ENCODE measurements around the gene FBXL4. TPM values are rescaled to one million over a fixed set of nuclear protein-coding genes. Genes with fewer than 3 reads are reported as not detected.

Gene FBXL4
- polyA plus RNA-seq, 1 donor from 2014 or later, result 9.7 TPM

GRCh38 chr6:98967616-98968015, 19.9 kb upstream of the FBXL4 start:
- no peak overlapping the region for H3K4me3 ChIP-seq (ENCODE audit: low read length)
- H3K9me2 ChIP-seq (ENCODE audit: insufficient read depth, low read length), result no peaks in the 10 kb centered on the region
- H3K4me2 ChIP-seq (ENCODE audit: low read length), result no peak overlapping the region
- no peaks in the 10 kb centered on the region for H3K27me3 ChIP-seq (ENCODE audit: insufficient read depth, low read depth, low read length)
- no peaks in the 10 kb centered on the region for H3K36me3 ChIP-seq (ENCODE audit: insufficient read depth, low read length)
- H3K9me3 ChIP-seq (ENCODE audit: low read length), result no peaks in the 10 kb centered on the region
- H2AFZ ChIP-seq (ENCODE audit: low read depth, low read length), result no peak overlapping the region
- no peak for TF ChIP-seq TAF1 (IDR thresholded peaks at IDR 0.05; ENCODE audit: low read depth)
- TF ChIP-seq MXI1 (conservative IDR thresholded peaks at IDR 0.05; ENCODE audit: poor library complexity, severe bottlenecking), result no peak
- TF ChIP-seq REST (IDR thresholded peaks at IDR 0.05; ENCODE audit: borderline replicate concordance), result no peak
- TF ChIP-seq RAD21 (conservative IDR thresholded peaks at IDR 0.05), result no peak
- TF ChIP-seq CTCF (IDR thresholded peaks at IDR 0.05; ENCODE audit: poor library complexity, severe bottlenecking), result no peak
- no peak for TF ChIP-seq EZH2 (IDR thresholded peaks at IDR 0.05; ENCODE audit: borderline replicate concordance, insufficient read depth, low read length, poor library complexity, severe bottlenecking)
- TF ChIP-seq EP300 (conservative IDR thresholded peaks at IDR 0.05; ENCODE audit: poor library complexity, severe bottlenecking), result no peak
- no peak for TF ChIP-seq SMC3 (conservative IDR thresholded peaks at IDR 0.05; ENCODE audit: poor library complexity)
- TF ChIP-seq POLR2AphosphoS5 (IDR thresholded peaks at IDR 0.05), result no peak
- H3K79me2 ChIP-seq (replicated peaks; ENCODE audit: insufficient read depth, low read length), result no peaks in the 10 kb centered on the region
- no peaks in the 10 kb centered on the region for H4K20me1 ChIP-seq (ENCODE audit: insufficient read depth)
- H3K9ac ChIP-seq (ENCODE audit: low read length), result no peak overlapping the region
- H3F3A ChIP-seq (ENCODE audit: insufficient read depth, low read length, poor library complexity, severe bottlenecking), result no peaks in the 10 kb centered on the region
- H3K27ac ChIP-seq (ENCODE audit: low read length), result no peak overlapping the region

DNA sequence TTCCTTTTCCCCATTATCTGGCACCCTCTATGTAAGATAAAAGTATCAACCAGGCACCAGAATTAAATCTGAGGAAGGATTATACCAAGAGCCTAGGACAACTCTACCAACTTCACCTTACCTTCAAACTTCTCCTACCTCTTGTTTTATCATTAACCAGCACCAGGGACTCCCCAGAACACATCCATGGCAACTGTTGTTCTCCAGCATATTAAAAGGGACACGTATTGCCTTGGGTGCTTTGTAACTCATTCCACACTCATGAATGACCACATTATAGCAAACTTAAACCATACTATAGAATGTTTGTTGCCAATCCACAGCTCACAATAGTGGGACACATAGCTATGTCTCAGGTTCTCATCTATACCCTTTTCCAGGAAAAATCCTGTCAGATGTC, 11.9 kb upstream of the FBXL4 start:
- H3K9ac ChIP-seq (ENCODE audit: low read length), result no peak overlapping the region
- no peaks in the 10 kb centered on the region for H3F3A ChIP-seq (ENCODE audit: insufficient read depth, low read length, poor library complexity, severe bottlenecking)
- H4K20me1 ChIP-seq (ENCODE audit: insufficient read depth), result no peaks in the 10 kb centered on the region
- H3K36me3 ChIP-seq (ENCODE audit: insufficient read depth, low read length), result no peaks in the 10 kb centered on the region
- H2AFZ ChIP-seq (ENCODE audit: low read depth, low read length), result no peak overlapping the region
- H3K27ac ChIP-seq (ENCODE audit: low read length), result no peak overlapping the region
- H3K27me3 ChIP-seq (ENCODE audit: insufficient read depth, low read depth, low read length), result no peaks in the 10 kb centered on the region
- TF ChIP-seq CTCF (IDR thresholded peaks at IDR 0.05; ENCODE audit: poor library complexity, severe bottlenecking), result no peak
- no peak for TF ChIP-seq MXI1 (conservative IDR thresholded peaks at IDR 0.05; ENCODE audit: poor library complexity, severe bottlenecking)
- no peak overlapping the region for H3K4me2 ChIP-seq (ENCODE audit: low read length)
- H3K9me2 ChIP-seq (ENCODE audit: insufficient read depth, low read length), result no peaks in the 10 kb centered on the region
- no peak overlapping the region for H3K4me3 ChIP-seq (ENCODE audit: low read length)
- H3K9me3 ChIP-seq (ENCODE audit: low read length), result no peaks in the 10 kb centered on the region
- H3K79me2 ChIP-seq (replicated peaks; ENCODE audit: insufficient read depth, low read length), result no peaks in the 10 kb centered on the region
